OCI-LY1 (cell line): Measurements from ENCODE around the gene POLR1G.

ENCODE experiments used
- EZH2 ChIP-seq: fragments of 200-600 bp; sonication (generic), shearing (Covaris generic); IDR thresholded peaks from 2 replicates; pipeline ENCODE4 v1.8.0; 2017; ENCODE audit warnings: borderline replicate concordance, mixed run types, mild to moderate bottlenecking, antibody characterized with exemption, low read length, moderate library complexity, mixed read lengths
- TF ChIP-seq, protein P1 (sequence below): fragments of 200-600 bp; sonication (generic), shearing (Covaris generic); IDR thresholded peaks from 2 replicates; pipeline ENCODE4 v1.5.1; 2017; ENCODE audit warnings: mild to moderate bottlenecking, antibody characterized with exemption, low read length, moderate library complexity, mixed read lengths

GRCh38 chr19:45448425-45448756 lies 41.9 kb downstream of the POLR1G start:
- TF ChIP-seq, protein P1, sequence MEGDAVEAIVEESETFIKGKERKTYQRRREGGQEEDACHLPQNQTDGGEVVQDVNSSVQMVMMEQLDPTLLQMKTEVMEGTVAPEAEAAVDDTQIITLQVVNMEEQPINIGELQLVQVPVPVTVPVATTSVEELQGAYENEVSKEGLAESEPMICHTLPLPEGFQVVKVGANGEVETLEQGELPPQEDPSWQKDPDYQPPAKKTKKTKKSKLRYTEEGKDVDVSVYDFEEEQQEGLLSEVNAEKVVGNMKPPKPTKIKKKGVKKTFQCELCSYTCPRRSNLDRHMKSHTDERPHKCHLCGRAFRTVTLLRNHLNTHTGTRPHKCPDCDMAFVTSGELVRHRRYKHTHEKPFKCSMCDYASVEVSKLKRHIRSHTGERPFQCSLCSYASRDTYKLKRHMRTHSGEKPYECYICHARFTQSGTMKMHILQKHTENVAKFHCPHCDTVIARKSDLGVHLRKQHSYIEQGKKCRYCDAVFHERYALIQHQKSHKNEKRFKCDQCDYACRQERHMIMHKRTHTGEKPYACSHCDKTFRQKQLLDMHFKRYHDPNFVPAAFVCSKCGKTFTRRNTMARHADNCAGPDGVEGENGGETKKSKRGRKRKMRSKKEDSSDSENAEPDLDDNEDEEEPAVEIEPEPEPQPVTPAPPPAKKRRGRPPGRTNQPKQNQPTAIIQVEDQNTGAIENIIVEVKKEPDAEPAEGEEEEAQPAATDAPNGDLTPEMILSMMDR: no peak
- no peak for TF ChIP-seq EZH2
